Heart left ventricle (tissue), 16 donors: ENCODE results near the gene RGS10. TPM values are rescaled to one million over a fixed set of nuclear protein-coding genes. Genes with fewer than 3 reads are reported as not detected.
A peak's percentile ranks its signal among the peaks of the same experiment; 100 is the strongest.

Experiments
- ATAC-seq, 4 donors: fragments of 200-7000 bp; cut with Tn5 transposase; one replicate each; pipeline ENCODE4 v1.9.1; 2020 to 2022; ENCODE audit warnings: moderate library complexity in 4 of 4, mild to moderate bottlenecking in 3 of 4, moderate number of reproducible peaks in 1 of 4
- DNase-seq, 5 donors: peaks; one replicate each; pipeline ENCODE4 v3.0.0-alpha.2; 2020
- H3K27ac ChIP-seq, 12 donors: fragments of 200-600 bp; sonication (generic) in 4 of 12; one replicate each; pipeline versions ENCODE4 v1.5.0 to v1.8.0; 2016 to 2022; ENCODE audit warnings: mild to moderate bottlenecking in 2 of 12
- H3K27me3 ChIP-seq, 9 donors: fragments of 200-600 bp; sonication (generic) in 2 of 9; one replicate each; pipeline versions ENCODE4 v1.5.1 to v1.8.0; 2016 to 2022; ENCODE audit warnings: mild to moderate bottlenecking in 3 of 9
- H3K36me3 ChIP-seq, 9 donors: fragments of 200-600 bp; sonication (generic) in 2 of 9; one replicate each; pipeline versions ENCODE4 v1.5.0 to v1.8.0; 2018 to 2022; ENCODE audit warnings: mild to moderate bottlenecking in 2 of 9
- H3K4me1 ChIP-seq, 12 donors: fragments of 200-600 bp; sonication (generic) in 4 of 12; one replicate each; pipeline versions ENCODE4 v1.5.0 to v1.8.0; 2016 to 2022; ENCODE audit warnings: mild to moderate bottlenecking in 3 of 12
- H3K4me3 ChIP-seq, 12 donors: fragments of 200-600 bp; sonication (generic) in 4 of 12; one replicate each; pipeline versions ENCODE4 v1.5.0 to v1.8.0; 2017 to 2022; ENCODE audit warnings: mild to moderate bottlenecking in 9 of 12, moderate library complexity in 4 of 12
- H3K9me3 ChIP-seq, 12 donors: fragments of 200-600 bp; sonication (generic) in 4 of 12; one replicate each; pipeline versions ENCODE4 v1.5.0 to v1.8.0; 2016 to 2022; ENCODE audit warnings: mild to moderate bottlenecking in 1 of 12
- POLR2A ChIP-seq, 2 donors: fragments of 450-650 bp; IDR thresholded peaks; one replicate each; pipeline ENCODE4 v1.6.1; 2017; ENCODE audit warnings: antibody characterized with exemption in 2 of 2, mild to moderate bottlenecking in 2 of 2, moderate library complexity in 2 of 2
- WGBS, 4 donors: extraction: QIAGEN DNeasy Blood & Tissue Kit in 2 of 4; methylation state at CpG; one replicate each; pipeline versions ENCODE4 v1.1.5 to v1.1.7; 2013 to 2018; 5-methylcytosine and 5-hydroxymethylcytosine counted together
- intact Hi-C, 10 donors: fragments of 100-400 bp; cut with DNase I; formaldehyde crosslinking; loops; one replicate each; pipeline versions ENCODE4 v1.11.1 to v1.14.2; 2022
- polyA plus RNA-seq, 2 donors: library from polyadenylated mRNA; stranded (reverse); fragments of 200-250 nt; gene quantifications; one replicate each; pipeline ENCODE4 v1.2.3, GENCODE V29; 2013
- total RNA-seq, 9 donors: library from RNA; depleted of rRNA in 2 of 9; stranded (reverse); fragments of >200 nt in 2 of 9; fragmentation: NEBNext Ultra II Directional in 3 of 9; extraction: Animal tissue kit (Norgen Biotek cat#: 25700) in 3 of 9; gene quantifications; one replicate each; pipeline versions ENCODE4 v1.1.0 to v1.2.4, GENCODE V29; 2016 to 2023
- TF ChIP-seq, protein P1 (sequence below), 12 donors: fragments of 200-600 bp; sonication (generic) in 4 of 12; IDR thresholded peaks; one replicate each; pipeline versions ENCODE4 v1.5.0 to v1.8.0; 2018 to 2022; ENCODE audit warnings: antibody characterized with exemption in 12 of 12, mild to moderate bottlenecking in 5 of 12
- donor health status: ischemic (EF 13 %, LVEDD 7.1; RV severe dilation, severe dysfunction).
- donor health status: healthy with polysubstance abuse.
- donor health status: DM: no; HTN: yes; CAD: no.
- donor health status: DM: no; HTN: no; CAD: no.
- donor health status: ischemic (EF 25% LVEDD 6.9; RV normal size, moderate dysfunction).
- donor health status: ischemic (EF 25% LVEDD 5.7; RV mildly dilated, moderate dysfunction).
- donor health status: healthy.
- donor health status: DM: yes; HTN: yes; CAD: no.
- donor health status: ischemic (EF 35%, LVEDD 5.7; RV mildly dilated, moderate dysfunction).
- donor health status: nonischemic (EF 11% LVEDD 7.7; RV severe dilation, severe dysfunction).
- donor health status: DM: yes; HTN: yes; CAD: no.
- donor health status: PGD.
- donor health status: ischemic (EF 29% LVEDD 5.4; RV normal size, mild dysfunction).
- donor health status: nonischemic (EF 23%, LVEDD 6.1; RV moderate dilation, normal function).

RGS10 gene
- total and polyA plus RNA-seq, 11 donors = 1.6 to 25.2 (median 4.7) TPM

DNA sequence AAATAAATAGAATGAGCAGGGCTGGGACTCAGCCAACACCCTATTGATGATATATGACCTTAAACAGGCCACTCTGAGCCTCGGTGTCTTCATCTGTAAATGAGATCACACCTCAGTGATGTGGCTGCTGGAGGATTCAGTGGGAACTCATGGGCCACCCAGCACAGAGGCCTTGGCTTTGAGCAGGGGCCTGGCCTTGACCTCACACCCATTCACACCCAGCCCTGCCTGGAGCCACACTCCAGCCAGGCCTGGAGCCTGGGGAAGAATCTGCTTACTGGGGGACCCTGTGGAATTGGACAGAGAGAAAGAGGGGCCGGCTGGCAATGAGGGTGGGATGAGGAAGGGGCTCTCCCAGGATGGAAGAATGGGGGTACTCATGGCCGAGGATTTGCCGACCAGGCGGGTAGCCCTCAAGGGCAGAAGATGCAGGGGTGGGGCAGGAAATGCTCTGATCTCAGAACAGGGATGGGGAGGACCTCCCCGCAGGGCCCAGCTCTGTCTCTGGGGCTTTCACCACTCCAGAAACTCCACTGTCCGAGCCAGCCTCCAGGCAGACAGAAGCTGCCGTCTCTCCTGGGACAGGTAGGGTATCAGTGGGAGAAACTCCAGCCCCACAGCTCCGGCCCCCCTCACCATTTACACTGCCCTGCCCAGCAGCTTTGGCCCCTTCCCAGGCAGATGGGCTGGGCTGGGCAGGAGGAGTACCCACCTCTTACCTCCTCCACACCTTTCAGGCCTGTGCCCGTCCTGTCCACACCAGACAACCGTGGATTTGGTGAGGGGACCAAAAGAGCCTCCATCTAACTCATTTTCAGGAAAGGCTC, 81.9 kb downstream of the RGS10 start:
- WGBS, 4 donors = 52 to 74% (median 70%) methylated on average over 11 of the region's 11 CpGs
- Histone ChIP-seq H3K4me3 (no peak overlapping the region), H3K4me1 (no peaks in the 10 kb centered on the region), H3K27ac (no peak overlapping the region), H3K27me3 (no peaks in the 10 kb centered on the region), H3K36me3 (peaks cover 0 to 23% (median 6%) of the 10 kb centered on the region in 9 donors), H3K9me3 (no peaks in the 10 kb centered on the region)
- ATAC-seq (peak in 2 of 4 donors; percentile 13 to 31), DNase-seq (peak in 1 of 5 donors; percentile 22)
- TF ChIP-seq, protein P1, sequence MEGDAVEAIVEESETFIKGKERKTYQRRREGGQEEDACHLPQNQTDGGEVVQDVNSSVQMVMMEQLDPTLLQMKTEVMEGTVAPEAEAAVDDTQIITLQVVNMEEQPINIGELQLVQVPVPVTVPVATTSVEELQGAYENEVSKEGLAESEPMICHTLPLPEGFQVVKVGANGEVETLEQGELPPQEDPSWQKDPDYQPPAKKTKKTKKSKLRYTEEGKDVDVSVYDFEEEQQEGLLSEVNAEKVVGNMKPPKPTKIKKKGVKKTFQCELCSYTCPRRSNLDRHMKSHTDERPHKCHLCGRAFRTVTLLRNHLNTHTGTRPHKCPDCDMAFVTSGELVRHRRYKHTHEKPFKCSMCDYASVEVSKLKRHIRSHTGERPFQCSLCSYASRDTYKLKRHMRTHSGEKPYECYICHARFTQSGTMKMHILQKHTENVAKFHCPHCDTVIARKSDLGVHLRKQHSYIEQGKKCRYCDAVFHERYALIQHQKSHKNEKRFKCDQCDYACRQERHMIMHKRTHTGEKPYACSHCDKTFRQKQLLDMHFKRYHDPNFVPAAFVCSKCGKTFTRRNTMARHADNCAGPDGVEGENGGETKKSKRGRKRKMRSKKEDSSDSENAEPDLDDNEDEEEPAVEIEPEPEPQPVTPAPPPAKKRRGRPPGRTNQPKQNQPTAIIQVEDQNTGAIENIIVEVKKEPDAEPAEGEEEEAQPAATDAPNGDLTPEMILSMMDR (IDR thresholded peaks at IDR 0.05) = no peak
- TF ChIP-seq POLR2A (IDR thresholded peaks at IDR 0.05) = no peak
- intact Hi-C loops = no loop called here

GRCh38 chr10:119459681-119460340, 82.7 kb downstream of the RGS10 start:
- no peak for TF ChIP-seq POLR2A (IDR thresholded peaks at IDR 0.05)
- TF ChIP-seq, protein P1 (IDR thresholded peaks at IDR 0.05) = no peak
- intact Hi-C loops = no loop called here
- 89 to 95% (median 91%) methylated on average over 17 of the region's 17 CpGs for WGBS, 4 donors
- H3K9me3 ChIP-seq = no peaks in the 10 kb centered on the region
- peak in 1 of 5 donors; percentile 9 for DNase-seq
- no peaks in the 10 kb centered on the region for H3K4me1 ChIP-seq
- H3K27me3 ChIP-seq = no peaks in the 10 kb centered on the region
- peaks cover 0 to 30% (median 13%) of the 10 kb centered on the region in 9 donors for H3K36me3 ChIP-seq
- no peak overlapping the region for H3K4me3 ChIP-seq
- ATAC-seq = peak in 1 of 4 donors; percentile 5
- H3K27ac ChIP-seq = no peak overlapping the region

- H3K9me3 ChIP-seq = no peaks in the 10 kb centered on the region
- no peak overlapping the region for H3K27ac ChIP-seq
- peak in 1 of 4 donors; percentile 7 for ATAC-seq
- intact Hi-C loops = no loop called here
- H3K27me3 ChIP-seq = no peaks in the 10 kb centered on the region
- no peak overlapping the region for H3K4me3 ChIP-seq
- DNase-seq = peak in 1 of 5 donors; percentile 21
- H3K4me1 ChIP-seq = no peaks in the 10 kb centered on the region
- WGBS, 4 donors = 91 to 93% (median 91%) methylated on average over 20 to 28 of the region's 28 CpGs
- TF ChIP-seq, protein P1 (IDR thresholded peaks at IDR 0.05) = no peak
- no peak for TF ChIP-seq POLR2A (IDR thresholded peaks at IDR 0.05)
- H3K36me3 ChIP-seq = peaks cover 0 to 47% (median 26%) of the 10 kb centered on the region in 9 donors
These were observed 84.4 kb downstream of the RGS10 start for GRCh38 chr10:119457966-119458766.
